WTC11 (cell line): ENCODE results near the gene ISL2. TPM values are rescaled to one million over a fixed set of nuclear protein-coding genes. Genes with fewer than 3 reads are reported as not detected.

Experiments used
- ATAC-seq: fragments of 200-7000 bp; cut with Tn5 transposase; 2 replicates; pipeline ENCODE4 v1.10.0; 2021; ENCODE audit warnings: mild to moderate bottlenecking, moderate library complexity
- CTCF ChIA-PET: fragments of 300-600 bp; sonication (Branson Sonifier 250); formaldehyde crosslinking; loops from one replicate; lab custom pipeline; 2021; ENCODE audit warnings: antibody characterized with exemption; lab: Charles Lee
- POLR2A ChIA-PET: fragments of 350-600 bp; sonication (Branson Sonifier 250); formaldehyde crosslinking; loops from one replicate; lab custom pipeline; 2021; ENCODE audit warnings: antibody characterized with exemption; lab: Charles Lee
- DNase-seq: peaks from one replicate; pipeline ENCODE4 v3.0.0; 2021; ENCODE audit warnings: low spot score
- H3K27ac Mint-ChIP-seq: 2 replicates; pipeline ENCODE4 v1.8.0; 2021; ENCODE audit warnings: mixed read lengths
- H3K27me3 Mint-ChIP-seq: 2 replicates; pipeline ENCODE4 v1.8.0; 2021; ENCODE audit warnings: low read depth, mild to moderate bottlenecking, moderate library complexity, mixed read lengths
- H3K36me3 Mint-ChIP-seq: 2 replicates; pipeline ENCODE4 v1.8.0; 2021; ENCODE audit warnings: mixed read lengths
- H3K4me1 Mint-ChIP-seq: 2 replicates; pipeline ENCODE4 v1.8.0; 2022; ENCODE audit warnings: mixed read lengths
- H3K4me3 Mint-ChIP-seq: 2 replicates; pipeline ENCODE4 v1.8.0; 2021; ENCODE audit warnings: mild to moderate bottlenecking, moderate library complexity, mixed read lengths
- H3K9me3 Mint-ChIP-seq: 2 replicates; pipeline ENCODE4 v1.8.0; 2021; ENCODE audit warnings: mixed read lengths
- HMGA2 ChIP-seq: fragments of 250-450 bp; sonication (Bioruptor Pico); IDR thresholded peaks from 2 replicates; pipeline ENCODE4 v1.4.0; 2021; ENCODE audit warnings: mild to moderate bottlenecking, moderate library complexity
- NFATC4 ChIP-seq: fragments of 250-450 bp; sonication (Bioruptor Pico); IDR thresholded peaks from 2 replicates; pipeline ENCODE4 v1.9.0; 2021; ENCODE audit warnings: mild to moderate bottlenecking
- NFE2L1 ChIP-seq: sonication (generic); formaldehyde crosslinking; IDR thresholded peaks from 2 replicates; pipeline ENCODE4 v1.8.1; 2023; ENCODE audit warnings: missing genetic modification reagents
- NFYB ChIP-seq: sonication (generic); formaldehyde crosslinking; conservative IDR thresholded peaks from 2 replicates; pipeline ENCODE4 v1.8.0; 2022; ENCODE audit warnings: low read depth, missing genetic modification reagents
- OVOL2 ChIP-seq: fragments of 250-450 bp; sonication (Bioruptor Pico); IDR thresholded peaks from 2 replicates; pipeline ENCODE4 v1.9.0; 2021; ENCODE audit warnings: mild to moderate bottlenecking, borderline replicate concordance
- RELA ChIP-seq: sonication (generic); formaldehyde crosslinking; IDR thresholded peaks from 2 replicates; pipeline ENCODE4 v1.8.1; 2022; ENCODE audit warnings: missing genetic modification reagents, mild to moderate bottlenecking, borderline replicate concordance
- TCF7 ChIP-seq: sonication (generic); formaldehyde crosslinking; IDR thresholded peaks from 2 replicates; pipeline ENCODE4 v1.8.0; 2022; ENCODE audit warnings: mild to moderate bottlenecking, low read depth, missing genetic modification reagents, moderate library complexity
- TEAD4 ChIP-seq: sonication (generic); formaldehyde crosslinking; IDR thresholded peaks from 2 replicates; pipeline ENCODE4 v1.8.0; 2022; ENCODE audit warnings: mild to moderate bottlenecking, missing genetic modification reagents
- ZNF219 ChIP-seq: sonication (generic); formaldehyde crosslinking; IDR thresholded peaks from 2 replicates; pipeline ENCODE4 v1.8.0; 2023; ENCODE audit warnings: missing genetic modification reagents, mild to moderate bottlenecking, borderline replicate concordance
- ZNF232 ChIP-seq: sonication (generic); formaldehyde crosslinking; IDR thresholded peaks from 2 replicates; pipeline ENCODE4 v1.8.0; 2022; ENCODE audit warnings: mild to moderate bottlenecking, missing genetic modification reagents
- ZNF423 ChIP-seq: fragments of 250-450 bp; sonication (Bioruptor Pico); IDR thresholded peaks from 2 replicates; pipeline ENCODE4 v2.1.2; 2022; ENCODE audit warnings: mild to moderate bottlenecking, moderate library complexity
- total RNA-seq: library from RNA; stranded (reverse); gene quantifications from 3 replicates; pipeline ENCODE4 v1.2.3, GENCODE V29; 2021
- TF ChIP-seq, protein P1 (sequence below): sonication (generic); formaldehyde crosslinking; IDR thresholded peaks from 2 replicates; pipeline ENCODE4 v1.8.0; 2022; ENCODE audit warnings: mild to moderate bottlenecking, missing genetic modification reagents
- TF ChIP-seq, protein P2 (sequence below): sonication (generic); formaldehyde crosslinking; IDR thresholded peaks from 2 replicates; pipeline ENCODE4 v1.8.0; 2022; ENCODE audit warnings: mild to moderate bottlenecking, missing genetic modification reagents
- TF ChIP-seq, protein P3 (sequence below): sonication (generic); formaldehyde crosslinking; IDR thresholded peaks from 2 replicates; pipeline ENCODE4 v1.8.0; 2023; ENCODE audit warnings: missing genetic modification reagents, mild to moderate bottlenecking, borderline replicate concordance
- TF ChIP-seq, protein P4 (sequence below): sonication (generic); formaldehyde crosslinking; IDR thresholded peaks from 2 replicates; pipeline ENCODE4 v1.8.0; 2023; ENCODE audit warnings: missing genetic modification reagents
- TF ChIP-seq, protein P5 (sequence below): sonication (generic); formaldehyde crosslinking; IDR thresholded peaks from 2 replicates; pipeline ENCODE4 v1.8.0; 2022; ENCODE audit warnings: mild to moderate bottlenecking, missing genetic modification reagents
- TF ChIP-seq, protein P6 (sequence below): sonication (generic); formaldehyde crosslinking; IDR thresholded peaks from 2 replicates; pipeline ENCODE4 v1.8.1; 2023; ENCODE audit warnings: mild to moderate bottlenecking, missing genetic modification reagents, moderate library complexity
- TF ChIP-seq, protein P7 (sequence below): sonication (generic); formaldehyde crosslinking; IDR thresholded peaks from 2 replicates; pipeline ENCODE4 v1.8.0; 2022; ENCODE audit warnings: mild to moderate bottlenecking, missing genetic modification reagents
- TF ChIP-seq, protein P8 (sequence below): sonication (generic); formaldehyde crosslinking; IDR thresholded peaks from 2 replicates; pipeline ENCODE4 v1.8.1; 2023; ENCODE audit warnings: mild to moderate bottlenecking, missing genetic modification reagents, borderline replicate concordance

ISL2 gene
- total RNA-seq, 1 experiment from 2014 or later, result 0.24 TPM

DNA sequence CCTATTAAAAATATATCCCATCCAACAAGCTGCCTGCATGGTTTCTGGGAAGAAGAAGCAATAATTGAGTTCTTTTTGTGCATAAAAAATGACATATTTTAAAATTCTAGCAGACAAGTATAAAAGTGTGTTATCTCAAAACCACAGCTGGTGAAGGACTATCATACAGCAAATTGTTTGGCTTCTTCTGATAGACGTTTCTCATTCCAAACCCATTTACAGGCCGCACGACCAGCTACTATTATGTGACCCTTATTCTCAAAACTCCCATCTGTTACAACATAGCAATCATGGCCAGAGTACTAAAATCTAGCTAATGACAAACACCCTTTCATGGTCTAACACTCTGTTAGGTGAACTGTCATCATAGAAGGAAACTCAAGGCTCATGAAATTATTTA is 47.0 kb upstream of the ISL2 start:
- H3K27ac Mint-ChIP-seq, result no peak overlapping the region; the same call in 1 of the 2 replicates
- ATAC-seq, result no peak
- H3K36me3 Mint-ChIP-seq, result peaks cover 9% of the 10 kb centered on the region
- 0 out of 2 replicates have a peak, but pooled peaks cover 7% of the 10 kb centered on the region for H3K9me3 Mint-ChIP-seq
- TF ChIP-seq ZNF219 (CRISPR knock-in tag), result no peak
- no peak for TF ChIP-seq NFE2L1 (CRISPR knock-in tag)
- no peak for TF ChIP-seq ZNF232 (CRISPR knock-in tag)
- TF ChIP-seq, protein P1, sequence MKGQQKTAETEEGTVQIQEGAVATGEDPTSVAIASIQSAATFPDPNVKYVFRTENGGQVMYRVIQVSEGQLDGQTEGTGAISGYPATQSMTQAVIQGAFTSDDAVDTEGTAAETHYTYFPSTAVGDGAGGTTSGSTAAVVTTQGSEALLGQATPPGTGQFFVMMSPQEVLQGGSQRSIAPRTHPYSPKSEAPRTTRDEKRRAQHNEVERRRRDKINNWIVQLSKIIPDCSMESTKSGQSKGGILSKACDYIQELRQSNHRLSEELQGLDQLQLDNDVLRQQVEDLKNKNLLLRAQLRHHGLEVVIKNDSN (CRISPR knock-in tag), result no peak
- TF ChIP-seq, protein P2, sequence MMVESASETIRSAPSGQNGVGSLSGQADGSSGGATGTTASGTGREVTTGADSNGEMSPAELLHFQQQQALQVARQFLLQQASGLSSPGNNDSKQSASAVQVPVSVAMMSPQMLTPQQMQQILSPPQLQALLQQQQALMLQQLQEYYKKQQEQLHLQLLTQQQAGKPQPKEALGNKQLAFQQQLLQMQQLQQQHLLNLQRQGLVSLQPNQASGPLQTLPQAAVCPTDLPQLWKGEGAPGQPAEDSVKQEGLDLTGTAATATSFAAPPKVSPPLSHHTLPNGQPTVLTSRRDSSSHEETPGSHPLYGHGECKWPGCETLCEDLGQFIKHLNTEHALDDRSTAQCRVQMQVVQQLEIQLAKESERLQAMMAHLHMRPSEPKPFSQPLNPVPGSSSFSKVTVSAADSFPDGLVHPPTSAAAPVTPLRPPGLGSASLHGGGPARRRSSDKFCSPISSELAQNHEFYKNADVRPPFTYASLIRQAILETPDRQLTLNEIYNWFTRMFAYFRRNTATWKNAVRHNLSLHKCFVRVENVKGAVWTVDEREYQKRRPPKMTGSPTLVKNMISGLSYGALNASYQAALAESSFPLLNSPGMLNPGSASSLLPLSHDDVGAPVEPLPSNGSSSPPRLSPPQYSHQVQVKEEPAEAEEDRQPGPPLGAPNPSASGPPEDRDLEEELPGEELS (CRISPR knock-in tag), result no peak
- no peak for TF ChIP-seq TCF7 (CRISPR knock-in tag)
- TF ChIP-seq NFATC4, result no peak
- no peak for TF ChIP-seq TEAD4 (CRISPR knock-in tag)
- TF ChIP-seq, protein P3, sequence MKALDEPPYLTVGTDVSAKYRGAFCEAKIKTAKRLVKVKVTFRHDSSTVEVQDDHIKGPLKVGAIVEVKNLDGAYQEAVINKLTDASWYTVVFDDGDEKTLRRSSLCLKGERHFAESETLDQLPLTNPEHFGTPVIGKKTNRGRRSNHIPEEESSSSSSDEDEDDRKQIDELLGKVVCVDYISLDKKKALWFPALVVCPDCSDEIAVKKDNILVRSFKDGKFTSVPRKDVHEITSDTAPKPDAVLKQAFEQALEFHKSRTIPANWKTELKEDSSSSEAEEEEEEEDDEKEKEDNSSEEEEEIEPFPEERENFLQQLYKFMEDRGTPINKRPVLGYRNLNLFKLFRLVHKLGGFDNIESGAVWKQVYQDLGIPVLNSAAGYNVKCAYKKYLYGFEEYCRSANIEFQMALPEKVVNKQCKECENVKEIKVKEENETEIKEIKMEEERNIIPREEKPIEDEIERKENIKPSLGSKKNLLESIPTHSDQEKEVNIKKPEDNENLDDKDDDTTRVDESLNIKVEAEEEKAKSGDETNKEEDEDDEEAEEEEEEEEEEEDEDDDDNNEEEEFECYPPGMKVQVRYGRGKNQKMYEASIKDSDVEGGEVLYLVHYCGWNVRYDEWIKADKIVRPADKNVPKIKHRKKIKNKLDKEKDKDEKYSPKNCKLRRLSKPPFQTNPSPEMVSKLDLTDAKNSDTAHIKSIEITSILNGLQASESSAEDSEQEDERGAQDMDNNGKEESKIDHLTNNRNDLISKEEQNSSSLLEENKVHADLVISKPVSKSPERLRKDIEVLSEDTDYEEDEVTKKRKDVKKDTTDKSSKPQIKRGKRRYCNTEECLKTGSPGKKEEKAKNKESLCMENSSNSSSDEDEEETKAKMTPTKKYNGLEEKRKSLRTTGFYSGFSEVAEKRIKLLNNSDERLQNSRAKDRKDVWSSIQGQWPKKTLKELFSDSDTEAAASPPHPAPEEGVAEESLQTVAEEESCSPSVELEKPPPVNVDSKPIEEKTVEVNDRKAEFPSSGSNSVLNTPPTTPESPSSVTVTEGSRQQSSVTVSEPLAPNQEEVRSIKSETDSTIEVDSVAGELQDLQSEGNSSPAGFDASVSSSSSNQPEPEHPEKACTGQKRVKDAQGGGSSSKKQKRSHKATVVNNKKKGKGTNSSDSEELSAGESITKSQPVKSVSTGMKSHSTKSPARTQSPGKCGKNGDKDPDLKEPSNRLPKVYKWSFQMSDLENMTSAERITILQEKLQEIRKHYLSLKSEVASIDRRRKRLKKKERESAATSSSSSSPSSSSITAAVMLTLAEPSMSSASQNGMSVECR (CRISPR knock-in tag), result no peak
- TF ChIP-seq NFYB (CRISPR knock-in tag), result no peak
- TF ChIP-seq, protein P4, sequence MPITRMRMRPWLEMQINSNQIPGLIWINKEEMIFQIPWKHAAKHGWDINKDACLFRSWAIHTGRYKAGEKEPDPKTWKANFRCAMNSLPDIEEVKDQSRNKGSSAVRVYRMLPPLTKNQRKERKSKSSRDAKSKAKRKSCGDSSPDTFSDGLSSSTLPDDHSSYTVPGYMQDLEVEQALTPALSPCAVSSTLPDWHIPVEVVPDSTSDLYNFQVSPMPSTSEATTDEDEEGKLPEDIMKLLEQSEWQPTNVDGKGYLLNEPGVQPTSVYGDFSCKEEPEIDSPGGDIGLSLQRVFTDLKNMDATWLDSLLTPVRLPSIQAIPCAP, result no peak
- TF ChIP-seq, protein P5, sequence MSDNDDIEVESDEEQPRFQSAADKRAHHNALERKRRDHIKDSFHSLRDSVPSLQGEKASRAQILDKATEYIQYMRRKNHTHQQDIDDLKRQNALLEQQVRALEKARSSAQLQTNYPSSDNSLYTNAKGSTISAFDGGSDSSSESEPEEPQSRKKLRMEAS (CRISPR knock-in tag), result no peak
- TF ChIP-seq ZNF423 (CRISPR knock-in tag), result no peak
- no peak for TF ChIP-seq RELA (CRISPR knock-in tag)
- TF ChIP-seq OVOL2 (CRISPR knock-in tag), result no peak
- TF ChIP-seq, all 79 proteins: peak for 0
- ChIA-PET POLR2A (no interaction called here), CTCF (interaction anchor here (1.3 kb wide), 2 partner anchors 10 to 98 kb away, joined by 3 read pairs; no protein-coding TSS in a partner anchor)
- Mint-ChIP-seq H3K27me3 (no peaks in the 10 kb centered on the region), H3K4me3 (no peak overlapping the region), H3K4me1 (no peaks in the 10 kb centered on the region)
- no peak for DNase-seq

DNA sequence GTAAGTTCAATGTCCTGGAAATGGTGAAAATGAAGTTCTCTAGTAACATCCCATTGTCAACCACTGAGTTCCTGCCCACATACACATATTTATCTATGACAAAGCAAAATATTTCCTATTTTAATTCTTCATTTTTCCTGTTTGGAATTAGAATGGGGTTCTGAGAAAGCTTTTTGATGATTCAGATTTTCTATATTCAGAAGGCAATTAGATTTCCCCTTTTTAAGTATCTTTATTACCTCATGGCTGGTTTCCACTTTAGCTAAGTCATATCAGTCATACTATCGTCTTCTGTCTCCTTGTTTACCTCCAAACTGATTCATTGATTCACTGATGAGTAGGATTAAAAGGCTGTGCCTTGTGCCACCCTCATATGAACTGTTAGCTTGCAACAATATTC is 43.2 kb upstream of the ISL2 start:
- Mint-ChIP-seq H3K4me1 (no peaks in the 10 kb centered on the region), H3K27ac (no peak overlapping the region), H3K4me3 (no peak overlapping the region), H3K9me3 (0 out of 2 replicates have a peak, but pooled peaks cover 7% of the 10 kb centered on the region), H3K27me3 (no peaks in the 10 kb centered on the region), H3K36me3 (peaks cover 6% of the 10 kb centered on the region; the same call in 1 of the 2 replicates)
- DNase-seq, result no peak
- ChIA-PET POLR2A (no interaction called here), CTCF (no interaction called here)
- ATAC-seq, result no peak
- TF ChIP-seq, protein P6, sequence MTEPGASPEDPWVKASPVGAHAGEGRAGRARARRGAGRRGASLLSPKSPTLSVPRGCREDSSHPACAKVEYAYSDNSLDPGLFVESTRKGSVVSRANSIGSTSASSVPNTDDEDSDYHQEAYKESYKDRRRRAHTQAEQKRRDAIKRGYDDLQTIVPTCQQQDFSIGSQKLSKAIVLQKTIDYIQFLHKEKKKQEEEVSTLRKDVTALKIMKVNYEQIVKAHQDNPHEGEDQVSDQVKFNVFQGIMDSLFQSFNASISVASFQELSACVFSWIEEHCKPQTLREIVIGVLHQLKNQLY, result no peak
- TF ChIP-seq NFYB (CRISPR knock-in tag), result no peak
- TF ChIP-seq, protein P7, sequence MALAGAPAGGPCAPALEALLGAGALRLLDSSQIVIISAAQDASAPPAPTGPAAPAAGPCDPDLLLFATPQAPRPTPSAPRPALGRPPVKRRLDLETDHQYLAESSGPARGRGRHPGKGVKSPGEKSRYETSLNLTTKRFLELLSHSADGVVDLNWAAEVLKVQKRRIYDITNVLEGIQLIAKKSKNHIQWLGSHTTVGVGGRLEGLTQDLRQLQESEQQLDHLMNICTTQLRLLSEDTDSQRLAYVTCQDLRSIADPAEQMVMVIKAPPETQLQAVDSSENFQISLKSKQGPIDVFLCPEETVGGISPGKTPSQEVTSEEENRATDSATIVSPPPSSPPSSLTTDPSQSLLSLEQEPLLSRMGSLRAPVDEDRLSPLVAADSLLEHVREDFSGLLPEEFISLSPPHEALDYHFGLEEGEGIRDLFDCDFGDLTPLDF (CRISPR knock-in tag), result no peak
- TF ChIP-seq RELA (CRISPR knock-in tag), result no peak
- TF ChIP-seq, protein P8, sequence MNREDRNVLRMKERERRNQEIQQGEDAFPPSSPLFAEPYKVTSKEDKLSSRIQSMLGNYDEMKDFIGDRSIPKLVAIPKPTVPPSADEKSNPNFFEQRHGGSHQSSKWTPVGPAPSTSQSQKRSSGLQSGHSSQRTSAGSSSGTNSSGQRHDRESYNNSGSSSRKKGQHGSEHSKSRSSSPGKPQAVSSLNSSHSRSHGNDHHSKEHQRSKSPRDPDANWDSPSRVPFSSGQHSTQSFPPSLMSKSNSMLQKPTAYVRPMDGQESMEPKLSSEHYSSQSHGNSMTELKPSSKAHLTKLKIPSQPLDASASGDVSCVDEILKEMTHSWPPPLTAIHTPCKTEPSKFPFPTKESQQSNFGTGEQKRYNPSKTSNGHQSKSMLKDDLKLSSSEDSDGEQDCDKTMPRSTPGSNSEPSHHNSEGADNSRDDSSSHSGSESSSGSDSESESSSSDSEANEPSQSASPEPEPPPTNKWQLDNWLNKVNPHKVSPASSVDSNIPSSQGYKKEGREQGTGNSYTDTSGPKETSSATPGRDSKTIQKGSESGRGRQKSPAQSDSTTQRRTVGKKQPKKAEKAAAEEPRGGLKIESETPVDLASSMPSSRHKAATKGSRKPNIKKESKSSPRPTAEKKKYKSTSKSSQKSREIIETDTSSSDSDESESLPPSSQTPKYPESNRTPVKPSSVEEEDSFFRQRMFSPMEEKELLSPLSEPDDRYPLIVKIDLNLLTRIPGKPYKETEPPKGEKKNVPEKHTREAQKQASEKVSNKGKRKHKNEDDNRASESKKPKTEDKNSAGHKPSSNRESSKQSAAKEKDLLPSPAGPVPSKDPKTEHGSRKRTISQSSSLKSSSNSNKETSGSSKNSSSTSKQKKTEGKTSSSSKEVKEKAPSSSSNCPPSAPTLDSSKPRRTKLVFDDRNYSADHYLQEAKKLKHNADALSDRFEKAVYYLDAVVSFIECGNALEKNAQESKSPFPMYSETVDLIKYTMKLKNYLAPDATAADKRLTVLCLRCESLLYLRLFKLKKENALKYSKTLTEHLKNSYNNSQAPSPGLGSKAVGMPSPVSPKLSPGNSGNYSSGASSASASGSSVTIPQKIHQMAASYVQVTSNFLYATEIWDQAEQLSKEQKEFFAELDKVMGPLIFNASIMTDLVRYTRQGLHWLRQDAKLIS (CRISPR knock-in tag), result no peak
- no peak for TF ChIP-seq HMGA2 (CRISPR knock-in tag)
